Dermis microvascular lymphatic vessel endothelial cell (primary cell): ENCODE measurements around the gene IMMP2L. TPM values are rescaled to one million over a fixed set of nuclear protein-coding genes. Genes with fewer than 3 reads are reported as not detected.

Experiments used
- DNase-seq, 2 donors: peaks; one replicate each; pipeline versions ENCODE4 v3.0.0 to v3.0.0-alpha.2; 2010; ENCODE audit warnings: low read depth in 2 of 2
- total RNA-seq: library from RNA; depleted of rRNA; stranded (reverse); fragments of >200 nt; gene quantifications from 2 replicates; pipeline ENCODE4 v1.2.1, GENCODE V29; 2014

Gene IMMP2L
- total RNA-seq, 1 donor from 2014 or later = 6.0 TPM

DNA sequence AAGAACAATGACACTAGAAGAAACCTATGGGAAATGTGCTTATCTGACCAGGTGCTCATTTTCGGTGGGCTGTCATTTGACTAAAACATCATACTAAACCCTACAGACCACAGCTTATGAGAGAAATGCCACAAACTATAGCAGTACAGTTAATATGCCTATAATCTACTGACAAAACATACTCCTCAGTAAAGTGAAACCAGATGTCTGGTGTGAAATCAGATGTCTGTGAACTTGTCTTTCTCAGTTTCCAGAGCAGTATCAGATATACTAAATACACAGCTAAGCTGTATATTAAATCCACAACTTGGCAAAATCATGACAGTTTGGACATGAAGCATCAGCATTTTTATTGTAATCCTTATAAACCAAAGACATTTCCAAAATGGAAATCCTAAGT, 3.3 kb downstream of the IMMP2L start:
- DNase-seq = no peak

DNA sequence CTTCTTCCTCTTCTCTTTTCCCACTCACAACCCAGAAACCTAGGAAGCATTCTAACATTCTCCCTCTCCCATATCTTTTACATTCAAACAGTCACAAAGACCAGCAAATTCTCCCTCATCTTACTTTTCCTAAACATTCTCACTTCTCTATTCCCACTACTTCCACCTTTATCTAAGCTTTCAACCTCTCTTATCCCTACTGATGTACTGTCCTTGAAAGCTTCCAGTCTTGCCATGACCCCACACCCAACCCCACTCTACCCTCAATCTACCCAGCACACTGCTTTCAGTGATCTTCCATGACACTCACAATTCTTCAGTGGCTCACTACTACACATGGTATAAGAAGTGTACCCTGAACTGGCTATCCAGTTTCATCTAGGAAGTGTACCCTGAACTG, 5.3 kb downstream of the IMMP2L start:
- no peak for DNase-seq

DNA sequence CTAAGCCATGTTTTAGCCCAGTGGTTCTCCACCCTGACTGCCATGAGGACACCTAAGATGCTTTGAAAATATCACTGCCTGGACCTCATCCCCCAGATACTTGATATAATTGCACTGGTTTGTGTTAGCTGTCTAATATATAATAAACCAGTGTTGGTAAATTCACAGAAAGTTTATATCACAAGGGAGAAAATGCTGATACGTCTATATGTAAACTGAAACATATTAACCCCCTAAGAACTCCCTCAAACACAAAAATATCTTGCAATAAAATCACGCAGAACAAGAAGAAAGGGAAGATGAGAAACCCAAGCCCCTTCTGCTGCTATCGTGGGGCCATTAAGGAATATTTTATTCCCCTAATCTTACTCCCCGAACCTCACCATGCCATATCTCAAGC, 8.2 kb downstream of the IMMP2L start:
- no peak for DNase-seq

DNA sequence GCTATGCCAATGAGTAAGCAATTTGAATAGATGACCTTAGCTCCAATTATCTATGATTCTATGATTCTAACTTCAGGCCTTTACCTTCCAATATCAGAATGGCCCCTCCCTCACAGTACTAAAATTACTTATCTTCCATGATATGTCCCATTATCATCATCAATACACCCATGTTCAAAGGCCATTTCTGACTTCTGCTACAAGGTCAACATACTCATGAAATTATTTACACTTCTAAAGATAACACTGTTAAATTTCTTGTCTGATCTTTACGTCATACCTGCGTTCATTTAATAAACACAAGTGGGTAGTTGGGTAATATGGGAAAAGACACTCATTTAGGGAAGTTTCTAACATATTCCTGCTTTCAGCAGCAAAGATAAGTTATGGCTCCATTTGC, 21.2 kb downstream of the IMMP2L start:
- no peak for DNase-seq

DNA sequence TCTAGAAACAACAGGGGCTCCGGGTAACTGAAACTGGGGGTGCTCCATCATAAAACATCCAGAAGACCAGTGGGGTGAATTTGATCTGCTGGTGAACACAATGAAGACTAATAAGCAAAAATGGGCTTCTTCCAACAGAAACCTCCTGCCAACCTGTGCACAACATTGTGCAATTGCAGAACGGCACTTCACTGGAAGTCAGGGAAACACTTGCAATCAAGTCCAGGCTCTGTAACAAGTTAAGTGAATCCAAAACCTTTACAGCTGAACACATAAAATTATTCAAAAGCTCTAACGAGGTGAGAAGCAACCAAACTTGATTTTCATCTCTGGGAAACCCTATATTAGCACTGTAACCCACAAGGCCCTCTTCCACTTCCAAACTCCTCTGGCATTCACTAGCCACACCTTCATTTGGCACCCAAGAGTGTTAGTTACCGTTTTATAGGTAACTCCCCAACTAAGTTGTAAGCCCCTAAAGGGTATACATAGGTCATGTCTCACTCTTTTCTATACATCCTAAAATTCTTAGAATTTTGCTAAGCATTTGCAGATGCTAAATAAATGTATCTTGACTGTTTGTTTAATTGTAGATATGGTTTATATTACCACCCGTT, 22.0 kb downstream of the IMMP2L start:
- no peak for DNase-seq

DNA sequence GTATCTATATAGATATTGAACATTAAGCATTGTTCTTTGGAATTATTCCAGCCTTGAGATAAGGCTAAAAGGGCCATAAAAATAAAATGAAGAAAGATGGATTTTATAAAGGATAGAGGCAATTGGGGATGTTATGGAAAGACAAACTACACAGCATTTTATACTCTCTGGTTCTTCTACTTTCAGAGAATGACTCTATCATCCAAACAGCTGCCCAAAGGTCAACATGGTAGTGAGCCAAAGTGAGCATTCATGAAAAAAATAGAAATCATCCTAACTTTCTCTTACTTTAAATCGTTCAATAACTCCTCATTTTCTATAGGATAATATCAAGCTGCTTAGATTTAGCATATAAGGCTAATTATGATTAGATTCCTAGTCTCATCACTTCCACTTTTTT, 25.2 kb downstream of the IMMP2L start:
- no peak for DNase-seq

DNA sequence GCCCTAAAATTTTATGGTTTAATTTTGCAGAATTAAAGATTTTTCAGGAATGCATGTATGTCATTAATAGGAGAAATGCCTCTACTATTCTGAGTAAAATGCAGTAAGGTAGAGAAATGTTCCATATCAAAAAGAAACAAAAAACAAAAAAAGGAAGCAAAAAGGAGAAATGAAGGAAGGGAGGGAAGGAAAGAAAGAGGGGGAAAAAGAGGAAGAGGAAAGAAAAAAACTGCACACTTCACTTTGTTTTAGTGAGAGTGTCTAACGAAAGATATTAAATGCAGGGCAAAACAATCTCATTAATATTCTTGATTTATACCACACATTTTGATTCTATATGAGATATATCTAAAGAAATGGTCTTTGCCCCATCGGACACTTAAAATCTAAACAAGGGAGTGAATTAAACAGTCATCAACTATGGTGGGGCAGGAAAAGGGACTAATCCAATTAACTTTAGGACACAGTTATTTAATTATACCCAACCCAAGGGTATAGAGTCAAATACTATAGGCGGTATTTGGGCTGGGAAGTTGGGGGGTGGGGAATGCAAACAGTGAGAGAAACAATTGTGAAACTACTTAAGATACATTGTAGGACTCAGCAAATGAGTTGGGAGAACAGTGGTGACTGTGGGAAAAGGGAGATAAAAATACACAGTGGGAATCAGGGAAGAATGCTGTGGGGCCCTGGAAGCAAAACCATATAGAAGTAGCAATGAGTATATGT, 27.0 kb downstream of the IMMP2L start:
- DNase-seq = no peak

DNA sequence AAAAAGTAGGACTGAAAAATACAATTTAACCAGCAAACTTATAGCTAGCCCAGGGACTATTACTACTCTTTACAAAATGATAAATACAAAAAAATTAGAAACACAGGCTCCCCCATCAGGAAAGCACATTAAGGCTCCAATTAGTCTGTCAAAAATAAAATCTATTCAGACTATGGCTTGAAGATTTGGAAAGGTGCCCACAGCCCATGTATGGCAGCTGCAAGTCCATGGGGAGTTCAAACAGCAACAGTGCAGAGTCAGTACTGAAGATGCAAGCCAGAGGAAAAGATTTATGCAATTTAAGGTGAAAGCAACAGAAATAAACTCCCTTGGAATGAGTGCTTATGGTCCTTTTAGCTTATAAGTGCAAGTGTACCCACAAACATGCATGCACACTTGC, 29.7 kb downstream of the IMMP2L start:
- DNase-seq = no peak

DNA sequence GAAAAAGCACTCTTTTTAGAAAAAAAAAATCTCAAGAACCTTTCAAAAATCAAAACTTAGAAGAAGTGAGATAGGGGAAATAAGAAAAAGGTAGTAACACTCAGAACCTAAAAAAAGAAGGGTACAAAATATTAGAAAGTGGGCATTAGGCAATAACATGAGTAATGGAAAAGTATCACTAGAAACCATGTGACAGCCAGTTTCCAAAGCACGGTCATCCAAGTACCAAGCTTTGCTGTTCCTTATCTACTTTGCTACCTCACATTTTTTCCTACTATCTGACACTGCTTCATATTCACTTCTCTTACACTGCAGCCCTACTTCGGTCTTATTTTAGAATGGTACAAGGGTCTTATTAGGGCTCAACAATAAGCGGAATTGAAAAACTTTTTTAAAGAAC, 30.3 kb downstream of the IMMP2L start:
- no peak for DNase-seq

DNA sequence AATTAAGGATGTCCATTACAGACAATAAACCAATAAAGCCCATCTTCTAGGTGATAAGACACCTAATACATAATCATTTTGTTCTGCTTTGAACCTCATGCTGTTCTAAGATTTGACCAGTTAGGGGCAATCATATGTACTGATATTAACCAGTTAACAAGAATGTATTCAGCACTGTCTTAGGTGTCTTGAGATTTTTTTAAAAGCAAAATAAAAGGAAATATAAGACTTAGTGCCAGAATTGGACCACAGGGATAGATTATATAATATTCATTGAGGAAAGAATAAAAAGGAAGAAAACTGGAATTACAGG, 32.0 kb downstream of the IMMP2L start:
- no peak for DNase-seq

DNA sequence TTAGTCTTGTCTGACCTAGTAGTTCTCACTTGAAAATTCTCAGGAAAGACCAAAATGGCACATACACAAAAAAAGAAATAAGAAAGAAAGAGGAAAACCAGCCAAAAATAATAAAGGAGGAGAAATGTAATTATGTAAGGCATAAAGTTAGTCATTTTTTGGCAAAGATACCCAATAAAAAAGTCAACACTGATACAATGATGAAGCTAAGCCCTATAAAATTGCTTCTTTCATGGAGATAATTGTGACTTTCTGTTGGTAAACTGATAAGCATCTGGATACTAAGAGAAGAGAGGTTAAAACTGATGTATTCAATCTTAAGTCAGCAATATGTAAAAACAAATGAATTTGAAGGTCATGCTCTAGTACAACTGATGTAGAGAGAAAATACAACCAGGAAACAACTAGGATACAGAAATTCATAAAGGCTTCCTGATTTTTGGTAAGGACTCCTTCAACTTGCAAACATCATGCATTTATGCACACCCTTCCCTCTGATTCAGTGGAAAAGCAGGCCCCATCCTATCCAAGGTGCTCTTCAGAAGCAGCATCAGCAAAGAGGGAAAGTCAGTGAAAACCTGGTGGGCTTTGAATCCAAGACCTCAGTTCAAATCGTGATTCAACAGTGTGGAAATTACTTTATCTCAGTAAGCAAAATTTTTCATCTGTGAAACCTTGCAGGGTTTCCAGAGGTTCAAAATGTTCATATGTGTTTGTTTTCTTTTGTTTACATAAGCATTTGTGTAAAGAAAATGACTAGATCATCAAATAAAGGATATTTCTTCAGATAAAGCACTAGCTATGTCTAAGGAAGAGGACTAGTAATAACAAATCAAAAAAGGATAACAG, 32.6 kb downstream of the IMMP2L start:
- peak in 1 of 2 donors; percentile 43 for DNase-seq

DNA sequence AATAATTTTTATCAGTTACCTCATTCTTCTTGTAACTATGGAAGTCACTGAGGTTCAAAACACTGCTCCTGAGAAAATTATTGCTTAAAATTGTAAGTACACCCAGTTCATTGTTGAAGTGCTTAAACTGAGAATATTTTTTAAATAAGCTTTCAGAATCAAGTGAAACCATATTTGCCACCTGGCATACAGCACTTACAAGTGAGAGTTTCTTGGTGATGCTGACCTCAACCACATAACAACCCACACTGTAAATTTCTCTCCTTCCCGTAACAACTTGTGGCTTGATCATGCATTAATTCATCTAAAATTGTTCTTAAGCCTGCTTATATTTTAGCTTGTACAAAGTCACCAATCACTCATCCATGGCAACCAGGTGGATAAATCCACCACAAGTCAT, 34.0 kb downstream of the IMMP2L start:
- no peak for DNase-seq

DNA sequence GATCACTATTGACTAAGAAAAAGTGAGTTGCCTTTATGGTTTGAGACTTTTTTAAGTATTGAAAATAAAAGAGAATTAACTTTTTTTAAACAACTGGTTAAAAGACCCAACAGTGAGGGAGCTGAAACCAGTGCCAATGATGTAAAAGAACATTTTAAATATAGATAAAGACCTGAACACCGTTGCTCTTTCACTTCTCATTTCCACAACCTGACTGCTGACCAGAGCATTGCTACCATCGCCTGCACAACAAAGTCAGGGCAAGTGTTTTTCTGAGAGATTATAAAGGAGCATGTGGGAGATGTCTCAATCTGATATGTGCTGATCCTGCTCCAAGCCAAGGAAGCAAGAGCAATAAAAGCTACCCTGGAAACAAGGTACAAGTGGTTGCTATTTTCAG, 34.7 kb downstream of the IMMP2L start:
- DNase-seq = no peak

DNA sequence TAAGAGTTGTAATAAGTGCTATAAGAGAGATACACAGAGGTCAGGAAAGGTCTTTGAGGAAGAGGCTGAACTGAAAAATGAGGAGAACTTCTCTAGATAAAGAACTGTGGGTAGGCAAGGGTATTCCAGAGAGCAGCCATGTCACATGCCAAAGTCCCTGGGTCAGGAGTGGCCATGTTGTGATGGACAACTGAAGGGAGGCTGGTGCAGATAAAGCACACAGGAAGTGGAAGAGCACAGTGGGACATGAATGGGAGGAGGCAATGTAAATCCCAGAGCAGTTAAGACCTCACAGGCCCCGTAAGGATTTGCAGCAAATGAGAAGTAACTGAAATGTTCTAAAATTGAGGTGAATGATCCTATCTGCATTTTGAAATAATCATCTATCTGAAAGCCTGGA, 37.2 kb downstream of the IMMP2L start:
- DNase-seq = no peak

DNA sequence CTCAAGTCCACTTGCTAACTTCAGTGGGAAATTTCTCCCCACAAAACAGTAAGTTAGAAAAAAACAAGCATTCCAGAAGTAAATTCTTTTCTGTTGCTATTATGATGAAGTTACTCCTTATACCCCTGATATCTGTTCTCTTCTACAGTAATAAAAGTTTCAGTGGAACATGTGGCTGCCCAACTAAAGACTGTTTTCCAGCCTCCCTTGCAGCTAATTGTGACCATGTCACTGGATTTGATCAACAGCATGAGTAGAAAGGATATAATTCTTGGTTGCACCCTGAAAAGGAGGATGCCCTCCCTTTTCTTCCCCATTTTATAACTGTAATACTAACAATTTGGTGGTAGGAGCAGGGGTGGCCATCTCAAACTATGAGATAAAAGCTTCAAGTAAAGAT, 40.6 kb downstream of the IMMP2L start:
- DNase-seq = no peak

DNA sequence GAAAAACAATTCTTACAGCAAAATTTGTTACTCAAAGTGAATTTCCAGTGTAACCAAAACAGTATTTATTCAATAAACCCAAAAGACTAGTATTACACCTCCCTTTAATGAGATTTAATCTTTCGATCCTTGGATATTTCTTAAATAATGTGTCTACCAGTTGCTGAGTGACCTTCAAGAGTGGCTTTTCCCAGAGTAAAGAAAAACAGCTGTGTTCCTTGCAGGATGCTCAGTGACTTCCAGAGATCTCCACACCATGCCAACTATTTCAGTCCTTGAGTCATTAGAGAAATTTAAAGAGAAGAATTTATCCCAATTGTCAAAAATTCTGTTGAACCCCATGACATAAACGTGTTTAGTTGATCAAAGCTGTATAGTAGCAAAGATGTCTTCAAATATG, 44.0 kb downstream of the IMMP2L start:
- no peak for DNase-seq

DNA sequence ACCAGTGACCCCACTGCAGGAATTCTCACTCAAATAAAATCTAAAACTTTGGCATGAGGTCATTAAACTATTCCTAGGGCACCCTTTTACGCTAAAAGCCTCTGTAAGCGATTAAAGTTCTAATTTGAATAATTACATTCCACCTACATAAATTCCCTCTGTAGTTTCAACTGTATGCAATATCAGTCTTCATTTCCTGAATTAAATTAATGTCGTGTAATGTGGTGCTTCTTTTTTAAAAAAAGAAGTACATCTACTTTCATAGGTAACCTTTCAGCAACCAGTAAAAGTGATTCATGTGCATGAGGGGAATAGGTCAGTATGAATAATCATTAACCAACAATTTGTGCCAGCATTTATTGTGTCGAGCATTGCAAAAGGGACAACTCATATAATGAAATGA, 44.7 kb downstream of the IMMP2L start:
- DNase-seq = no peak

DNA sequence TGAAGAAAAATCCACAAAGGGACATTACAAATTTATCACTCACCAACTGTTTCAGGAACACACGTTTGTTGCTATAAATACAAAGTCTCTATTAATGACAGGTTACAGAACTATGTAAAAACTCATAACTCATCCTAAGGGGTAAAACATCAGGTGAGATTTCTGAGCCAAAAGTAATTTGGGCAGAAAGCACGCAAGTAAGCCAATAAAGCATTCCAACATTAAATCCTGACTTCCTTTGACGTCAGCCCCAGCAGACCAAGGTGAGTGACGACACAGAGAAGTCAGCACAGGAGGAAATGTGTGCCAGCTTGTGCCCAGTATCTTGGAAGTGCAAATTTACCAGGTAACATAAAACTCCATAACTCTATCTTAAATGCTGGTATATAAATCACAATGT, 45.7 kb downstream of the IMMP2L start:
- DNase-seq = no peak

DNA sequence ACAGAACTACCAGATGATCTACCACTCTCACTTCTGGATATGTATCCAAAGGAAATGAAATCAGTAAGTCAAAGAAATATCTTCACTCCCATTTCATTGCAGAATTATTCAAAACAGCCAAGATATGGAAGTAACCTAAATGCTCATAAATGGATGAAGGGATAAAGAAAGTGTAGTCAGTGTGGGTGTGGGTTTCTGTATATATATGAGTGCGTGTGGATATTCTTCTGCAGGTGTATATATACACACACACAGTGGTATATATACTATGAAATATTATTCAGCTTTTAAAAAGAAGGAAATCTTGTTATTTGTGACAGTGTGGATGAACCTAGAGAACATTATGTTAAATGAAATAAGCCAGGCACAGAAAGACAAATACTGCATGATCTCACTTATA, 48.7 kb downstream of the IMMP2L start:
- no peak for DNase-seq

DNA sequence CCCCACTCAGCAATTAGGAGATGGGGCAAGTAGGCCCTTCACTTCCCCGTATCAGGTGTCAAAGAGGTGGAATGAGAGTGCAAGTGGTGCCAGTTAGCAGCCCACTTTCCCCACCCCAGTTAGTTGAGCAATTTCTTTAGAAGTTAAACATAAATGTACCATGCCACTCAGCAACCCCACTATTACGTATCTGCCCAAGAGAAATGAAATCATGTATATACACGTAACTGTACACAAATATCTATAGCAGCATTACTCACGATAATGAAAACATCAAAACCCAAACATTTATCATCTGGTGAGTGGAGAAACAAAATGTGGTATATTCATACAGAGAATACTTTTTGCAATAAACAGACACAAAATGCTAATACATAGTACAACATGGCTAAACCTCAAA, 50.4 kb downstream of the IMMP2L start:
- DNase-seq = no peak

DNA sequence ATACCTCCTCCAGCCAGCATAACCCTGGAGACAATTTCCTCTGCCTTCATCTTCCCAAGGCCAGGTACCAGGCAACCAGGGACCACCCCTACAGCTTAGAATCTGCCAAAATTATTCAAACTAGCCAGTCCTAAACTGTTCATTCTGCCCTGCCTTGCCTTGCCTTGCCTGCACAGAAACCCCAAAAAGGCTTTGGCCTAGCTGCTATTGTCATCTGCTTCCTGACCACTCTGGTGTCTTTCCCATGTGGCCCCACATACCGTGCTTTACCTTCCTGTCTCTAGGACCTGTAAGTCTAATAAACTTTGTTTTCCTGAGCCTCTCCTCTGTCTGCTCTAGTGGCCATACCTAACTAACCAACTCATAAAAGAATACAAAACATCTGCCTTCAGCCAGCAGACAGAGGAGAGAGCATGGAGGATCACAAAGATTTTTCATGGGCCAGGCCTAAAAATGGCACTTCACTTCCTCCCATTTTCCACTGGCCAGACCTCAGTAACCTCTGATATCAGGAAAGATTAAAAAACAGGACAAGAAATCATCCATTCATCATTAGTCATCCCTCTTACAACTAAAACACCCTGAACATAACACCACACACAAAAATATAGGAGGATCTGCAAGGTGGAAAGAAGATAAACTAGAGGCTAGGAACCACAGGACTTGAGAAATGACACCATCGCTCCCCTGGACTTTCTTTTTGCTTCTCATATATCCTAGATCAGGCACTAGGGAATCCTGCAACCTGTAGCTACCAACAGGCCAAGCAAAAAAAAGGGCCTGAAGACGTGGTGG, 51.5 kb downstream of the IMMP2L start:
- peak in 1 of 2 donors; percentile 4 for DNase-seq

DNA sequence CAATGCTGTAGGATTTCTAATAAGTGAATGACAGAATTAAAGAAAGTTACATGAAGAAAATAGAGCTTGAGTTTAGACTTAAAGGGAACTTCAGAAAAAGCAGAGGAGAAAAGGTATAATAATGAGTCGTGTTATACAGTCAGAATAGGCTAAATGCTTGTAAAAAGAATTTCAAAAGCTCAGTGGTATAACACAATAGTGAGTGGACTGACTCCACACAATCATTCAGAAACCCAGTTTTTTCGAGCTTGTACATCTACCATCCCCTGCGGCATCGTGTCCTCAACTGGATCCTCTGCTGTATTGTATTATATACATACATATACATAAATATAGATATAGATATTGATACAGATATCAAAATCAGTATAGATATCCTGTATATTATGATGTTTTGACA, 52.2 kb downstream of the IMMP2L start:
- DNase-seq = no peak
